ENCODE results near the gene CRABP1. TPM values are rescaled to one million over a fixed set of nuclear protein-coding genes. Genes with fewer than 3 reads are reported as not detected.

The CRABP1 gene
- polyA plus RNA-seq, 1 donor from 2014 or later = 7.0 TPM

DNA sequence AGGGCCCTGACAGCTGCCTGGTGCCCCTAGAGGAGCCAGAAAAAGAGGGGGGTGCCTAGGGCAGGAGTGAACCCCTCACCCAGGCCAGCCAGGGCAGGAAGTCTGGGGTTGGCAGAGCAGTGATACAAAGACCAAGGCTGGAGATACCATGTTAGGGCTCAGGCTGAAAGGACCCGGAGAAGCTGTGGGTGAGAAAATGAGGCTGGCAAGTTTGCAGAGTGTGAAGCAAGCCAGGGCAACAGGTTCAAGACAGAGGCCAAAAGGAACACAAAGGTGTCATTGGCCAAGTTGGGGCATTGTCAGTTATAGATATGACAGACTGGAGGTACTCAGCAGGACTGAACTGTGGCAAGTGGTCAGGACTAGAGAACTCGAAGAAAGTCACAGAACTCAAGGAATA, 57.2 kb downstream of the CRABP1 start:
- Histone ChIP-seq H3K4me3 (ENCODE audit: low read length) (no peak overlapping the region), H3K79me2 (replicated peaks; ENCODE audit: insufficient read depth, low read length) (no peaks in the 10 kb centered on the region), H4K20me1 (ENCODE audit: insufficient read depth) (no peaks in the 10 kb centered on the region), H3F3A (ENCODE audit: insufficient read depth, low read length, poor library complexity, severe bottlenecking) (no peaks in the 10 kb centered on the region), H3K9ac (ENCODE audit: low read length) (no peak overlapping the region), H3K9me2 (ENCODE audit: insufficient read depth, low read length) (no peaks in the 10 kb centered on the region), H2AFZ (ENCODE audit: low read depth, low read length) (no peak overlapping the region), H3K27ac (ENCODE audit: low read length) (no peak overlapping the region), H3K9me3 (ENCODE audit: low read length) (no peaks in the 10 kb centered on the region), H3K4me2 (ENCODE audit: low read length) (no peak overlapping the region), H3K27me3 (ENCODE audit: insufficient read depth, low read depth, low read length) (no peaks in the 10 kb centered on the region), H3K36me3 (ENCODE audit: insufficient read depth, low read length) (no peaks in the 10 kb centered on the region)
- TF ChIP-seq, protein P1, sequence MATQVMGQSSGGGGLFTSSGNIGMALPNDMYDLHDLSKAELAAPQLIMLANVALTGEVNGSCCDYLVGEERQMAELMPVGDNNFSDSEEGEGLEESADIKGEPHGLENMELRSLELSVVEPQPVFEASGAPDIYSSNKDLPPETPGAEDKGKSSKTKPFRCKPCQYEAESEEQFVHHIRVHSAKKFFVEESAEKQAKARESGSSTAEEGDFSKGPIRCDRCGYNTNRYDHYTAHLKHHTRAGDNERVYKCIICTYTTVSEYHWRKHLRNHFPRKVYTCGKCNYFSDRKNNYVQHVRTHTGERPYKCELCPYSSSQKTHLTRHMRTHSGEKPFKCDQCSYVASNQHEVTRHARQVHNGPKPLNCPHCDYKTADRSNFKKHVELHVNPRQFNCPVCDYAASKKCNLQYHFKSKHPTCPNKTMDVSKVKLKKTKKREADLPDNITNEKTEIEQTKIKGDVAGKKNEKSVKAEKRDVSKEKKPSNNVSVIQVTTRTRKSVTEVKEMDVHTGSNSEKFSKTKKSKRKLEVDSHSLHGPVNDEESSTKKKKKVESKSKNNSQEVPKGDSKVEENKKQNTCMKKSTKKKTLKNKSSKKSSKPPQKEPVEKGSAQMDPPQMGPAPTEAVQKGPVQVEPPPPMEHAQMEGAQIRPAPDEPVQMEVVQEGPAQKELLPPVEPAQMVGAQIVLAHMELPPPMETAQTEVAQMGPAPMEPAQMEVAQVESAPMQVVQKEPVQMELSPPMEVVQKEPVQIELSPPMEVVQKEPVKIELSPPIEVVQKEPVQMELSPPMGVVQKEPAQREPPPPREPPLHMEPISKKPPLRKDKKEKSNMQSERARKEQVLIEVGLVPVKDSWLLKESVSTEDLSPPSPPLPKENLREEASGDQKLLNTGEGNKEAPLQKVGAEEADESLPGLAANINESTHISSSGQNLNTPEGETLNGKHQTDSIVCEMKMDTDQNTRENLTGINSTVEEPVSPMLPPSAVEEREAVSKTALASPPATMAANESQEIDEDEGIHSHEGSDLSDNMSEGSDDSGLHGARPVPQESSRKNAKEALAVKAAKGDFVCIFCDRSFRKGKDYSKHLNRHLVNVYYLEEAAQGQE (IDR thresholded peaks at IDR 0.05; ENCODE audit: borderline replicate concordance) = no peak
- TF ChIP-seq TAF1 (IDR thresholded peaks at IDR 0.05; ENCODE audit: low read depth) (no peak), POLR2AphosphoS5 (IDR thresholded peaks at IDR 0.05) (no peak), EZH2 (IDR thresholded peaks at IDR 0.05; ENCODE audit: borderline replicate concordance, insufficient read depth, low read length, poor library complexity, severe bottlenecking) (no peak), SMC3 (conservative IDR thresholded peaks at IDR 0.05; ENCODE audit: poor library complexity) (no peak), EP300 (conservative IDR thresholded peaks at IDR 0.05; ENCODE audit: poor library complexity, severe bottlenecking) (no peak), MXI1 (conservative IDR thresholded peaks at IDR 0.05; ENCODE audit: poor library complexity, severe bottlenecking) (no peak), RAD21 (conservative IDR thresholded peaks at IDR 0.05) (no peak)
- TF ChIP-seq, protein P2, sequence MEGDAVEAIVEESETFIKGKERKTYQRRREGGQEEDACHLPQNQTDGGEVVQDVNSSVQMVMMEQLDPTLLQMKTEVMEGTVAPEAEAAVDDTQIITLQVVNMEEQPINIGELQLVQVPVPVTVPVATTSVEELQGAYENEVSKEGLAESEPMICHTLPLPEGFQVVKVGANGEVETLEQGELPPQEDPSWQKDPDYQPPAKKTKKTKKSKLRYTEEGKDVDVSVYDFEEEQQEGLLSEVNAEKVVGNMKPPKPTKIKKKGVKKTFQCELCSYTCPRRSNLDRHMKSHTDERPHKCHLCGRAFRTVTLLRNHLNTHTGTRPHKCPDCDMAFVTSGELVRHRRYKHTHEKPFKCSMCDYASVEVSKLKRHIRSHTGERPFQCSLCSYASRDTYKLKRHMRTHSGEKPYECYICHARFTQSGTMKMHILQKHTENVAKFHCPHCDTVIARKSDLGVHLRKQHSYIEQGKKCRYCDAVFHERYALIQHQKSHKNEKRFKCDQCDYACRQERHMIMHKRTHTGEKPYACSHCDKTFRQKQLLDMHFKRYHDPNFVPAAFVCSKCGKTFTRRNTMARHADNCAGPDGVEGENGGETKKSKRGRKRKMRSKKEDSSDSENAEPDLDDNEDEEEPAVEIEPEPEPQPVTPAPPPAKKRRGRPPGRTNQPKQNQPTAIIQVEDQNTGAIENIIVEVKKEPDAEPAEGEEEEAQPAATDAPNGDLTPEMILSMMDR (IDR thresholded peaks at IDR 0.05; ENCODE audit: poor library complexity, severe bottlenecking) = no peak

Small RNA genes within 50 kb of the gene (small RNA-seq; reads per million reads assigned to genes)
- gene AC090607.5 = 0.13 to 8.4 (median 1.1) reads per million in 3 experiments

Other genes starting within 250 kb of the CRABP1 start
- gene SH2D7, start 247.8 kb upstream of the CRABP1 start, polyA plus RNA-seq = not detected in 2 replicates
- gene CIB2, start 208.9 kb upstream of the CRABP1 start, polyA plus RNA-seq = 22.6 and 32.4 TPM in 2 replicates
- gene IDH3A, start 191.0 kb upstream of the CRABP1 start, polyA plus RNA-seq = 90.7 and 97.9 TPM in 2 replicates
- gene ACSBG1, start 105.8 kb upstream of the CRABP1 start, polyA plus RNA-seq = 0.04 and 0.32 TPM in 2 replicates
- 0.66 TPM in 1 of 2 replicates, not detected in the other for gene DNAJA4, start 75.8 kb upstream of the CRABP1 start, polyA plus RNA-seq
- 160 and 170 TPM in 2 replicates for gene SKIC8, start 40.7 kb upstream of the CRABP1 start, polyA plus RNA-seq
- 45.5 and 45.8 TPM in 2 replicates for gene IREB2, start 97.9 kb downstream of the CRABP1 start, polyA plus RNA-seq
- gene HYKK, start 167.2 kb downstream of the CRABP1 start, polyA plus RNA-seq = not detected in 2 replicates
- gene PSMA4, start 200.1 kb downstream of the CRABP1 start, polyA plus RNA-seq = 357 and 421 TPM in 2 replicates
- 4.6 and 6.8 TPM in 2 replicates for gene CHRNA5, start 225.2 kb downstream of the CRABP1 start, polyA plus RNA-seq

All from neural cell (in vitro differentiated cells).